K562 (cell line): ENCODE measurements around the gene NFYC. TPM values are rescaled to one million over a fixed set of nuclear protein-coding genes. Genes with fewer than 3 reads are reported as not detected.
A peak's percentile ranks its signal among the peaks of the same experiment; 100 is the strongest.

Source experiments
- ATAC-seq: fragments of 200-7000 bp; cut with Tn5 transposase; 3 replicates; pipeline ENCODE4 v1.9.1; 2020; ENCODE audit warnings: moderate library complexity
- BruUV-seq: library from RNA; stranded (reverse); fragments of 400-500 nt; replicated peaks from 2 replicates; lab custom pipeline; 2021; lab: Mats Ljungman, UMichigan
- CTCF ChIA-PET: fragments of 300-600 bp; formaldehyde crosslinking; extraction: SDS; loops from one replicate; lab custom pipeline; 2021; ENCODE audit warnings: low intra/inter-chr PET ratio; lab: Yijun Ruan, JAX
- POLR2A ChIA-PET: fragments of 300-600, 350-650 bp; sonication (Branson Sonifier 250); formaldehyde crosslinking; extraction: SDS; loops from one replicate; lab custom pipeline; 2021; ENCODE audit warnings: antibody characterized with exemption, inconsistent platforms; lab: Yijun Ruan, JAX
- DNase-seq, 4 experiments: peaks; one replicate each; pipeline versions ENCODE4 v3.0.0 to v3.0.0-alpha.2; 2011 to 2018; ENCODE audit warnings: low spot score in 3 of 4, mixed read lengths in 3 of 4; ENCODE audit errors: extremely low read depth in 1 of 4
- FAIRE-seq: peaks from 2 replicates; lab custom pipeline; 2011; peaks lifted over from hg19 to GRCh38; lab: Jason Lieb, UNC
- H2AFZ ChIP-seq: 2 replicates; pipeline ENCODE4 v1.6.0; 2011; ENCODE audit warnings: low read depth, low read length, control low read depth, inconsistent platforms
- H3K27ac ChIP-seq: fragments of 200-600 bp; 3 replicates; pipeline ENCODE4 v1.8.0; 2011; ENCODE audit warnings: low read depth, mild to moderate bottlenecking, control low read depth, inconsistent platforms, low read length, moderate library complexity, mixed read lengths; ENCODE audit errors: extremely low read depth
- H3K27me3 ChIP-seq, 2 experiments: fragments of 300-600 bp in 1 of 2; 2 replicates in 1 of 2; 3 replicates in 1 of 2; pipeline versions ENCODE4 v1.6.0 to v1.8.0; 2011; ENCODE audit warnings: inconsistent platforms in 2 of 2, low read length in 2 of 2, mild to moderate bottlenecking in 1 of 2, mixed read lengths in 1 of 2, moderate library complexity in 1 of 2; ENCODE audit not compliant: control insufficient read depth in 2 of 2, insufficient read depth in 2 of 2
- H3K36me3 ChIP-seq: fragments of 300-600 bp; 3 replicates; pipeline ENCODE4 v1.8.0; 2011; ENCODE audit warnings: mild to moderate bottlenecking, low read length, inconsistent platforms; ENCODE audit not compliant: control insufficient read depth, insufficient read depth
- H3K4me1 ChIP-seq, 2 experiments: fragments of 200-600 bp in 1 of 2; replicated peaks in 1 of 2; 2 replicates in 1 of 2; 3 replicates in 1 of 2; pipeline versions ENCODE4 v1.5.1 to v1.8.0; 2011; ENCODE audit warnings: inconsistent platforms in 2 of 2, low read length in 2 of 2, mild to moderate bottlenecking in 1 of 2, mixed read lengths in 1 of 2, moderate library complexity in 1 of 2; ENCODE audit not compliant: control insufficient read depth in 2 of 2, insufficient read depth in 2 of 2
- H3K4me2 ChIP-seq: 2 replicates; pipeline ENCODE4 v1.6.1; 2011; ENCODE audit warnings: low read length, control low read depth, inconsistent platforms, mixed read lengths; ENCODE audit not compliant: insufficient read depth
- H3K4me3 ChIP-seq: fragments of 200-600 bp; sonication (generic), shearing (Covaris generic); 2 replicates; pipeline ENCODE4 v1.5.1; 2016; ENCODE audit warnings: control low read depth, inconsistent platforms
- H3K79me2 ChIP-seq: fragments of 200-600 bp; 3 replicates; pipeline ENCODE4 v1.8.0; 2011; ENCODE audit warnings: low read length, inconsistent platforms; ENCODE audit not compliant: control insufficient read depth, insufficient read depth
- H3K9ac ChIP-seq, 2 experiments: 2 replicates each; pipeline versions ENCODE4 v1.6.0 to v1.6.1; 2011; ENCODE audit warnings: low read depth in 2 of 2, low read length in 2 of 2, control low read depth in 1 of 2, inconsistent platforms in 1 of 2, mild to moderate bottlenecking in 1 of 2, mixed read lengths in 1 of 2; ENCODE audit not compliant: insufficient read depth in 1 of 2
- H3K9me1 ChIP-seq: one replicate; pipeline ENCODE4 v1.6.0; 2011; ENCODE audit warnings: inconsistent platforms, mild to moderate bottlenecking, low read length, moderate library complexity; ENCODE audit not compliant: control insufficient read depth, insufficient read depth
- H3K9me3 ChIP-seq: replicated peaks from 2 replicates; pipeline ENCODE4 v1.5.1; 2011; ENCODE audit warnings: low read depth, low read length, inconsistent platforms; ENCODE audit not compliant: control insufficient read depth, insufficient read depth
- H4K20me1 ChIP-seq: replicated peaks from 2 replicates; pipeline ENCODE4 v1.6.1; 2011; ENCODE audit warnings: low read length, inconsistent platforms, mixed read lengths; ENCODE audit not compliant: control insufficient read depth, insufficient read depth
- BCL6 ChIP-seq: fragments of 250-450 bp; sonication (Bioruptor Pico); IDR thresholded peaks from 2 replicates; pipeline ENCODE4 v1.4.0; 2020
- MIER1 ChIP-seq: fragments of 450-650 bp; IDR thresholded peaks from 2 replicates; pipeline ENCODE4 v1.6.1; 2016; ENCODE audit warnings: antibody characterized with exemption, mild to moderate bottlenecking, low read depth
- WGBS: fragments of 100-300 bp; shearing (Covaris generic); methylation state at CpG from one replicate; pipeline ENCODE4 v1.1.6; 2016; ENCODE audit warnings: low coverage, mixed read lengths; ENCODE audit not compliant: insufficient coverage; ENCODE audit errors: missing lambda C conversion rate; 5-methylcytosine and 5-hydroxymethylcytosine counted together
- in situ Hi-C: fragments of 300-500 bp; cut with MboI; formaldehyde crosslinking; loops from 4 replicates; pipeline ENCODE4 v1.15.0; 2018; ENCODE audit warnings: inconsistent platforms, mixed read lengths
- intact Hi-C: fragments of 100-400 bp; cut with micrococcal nuclease; formaldehyde crosslinking; loops from 2 replicates; pipeline ENCODE4 v1.14.2; 2022
- polyA plus RNA-seq, 8 experiments: library from polyadenylated mRNA; depleted of rRNA in 4 of 8; stranded (reverse) in 5 of 8; unstranded in 3 of 8; fragments of >200 nt; fragmentation: Nextera tagmentation in 2 of 8; fragmentation: Illumina TruSeq in 1 of 8; extraction: Ambion mirVana in 2 of 8; extraction: Trizol in 1 of 8; gene quantifications; 2 replicates each; pipeline versions ENCODE4 v1.2.1 to v1.2.3, GENCODE V29; 2011 to 2014; ENCODE audit warnings: inconsistent platforms in 1 of 8, missing spikeins in 1 of 8
- total RNA-seq, 7 experiments: library from RNA; depleted of rRNA in 6 of 7; stranded (reverse); fragments of >200 nt in 6 of 7; fragmentation: Illumina TruSeq in 2 of 7; extraction: Trizol in 2 of 7; gene quantifications; 2 replicates each; pipeline versions ENCODE4 v1.2.1 to v1.2.3, GENCODE V29; 2011 to 2021; ENCODE audit warnings: low replicate concordance in 1 of 7
- TF ChIP-seq, protein P1 (sequence below): fragments of 450-650 bp; IDR thresholded peaks from 2 replicates; pipeline ENCODE4 v1.6.1; 2016

NFYC gene
- total and polyA plus RNA-seq, 9 of the 15 experiments (the other 6 are each of a cell fraction or from before 2014, with no cell fraction given), result 4.8 to 59.8 (median 41.1) TPM

- TF ChIP-seq BCL6, result no peak
Measured at GRCh38 chr1:40786171-40786994, 94.9 kb downstream of the NFYC start (continued).

DNA sequence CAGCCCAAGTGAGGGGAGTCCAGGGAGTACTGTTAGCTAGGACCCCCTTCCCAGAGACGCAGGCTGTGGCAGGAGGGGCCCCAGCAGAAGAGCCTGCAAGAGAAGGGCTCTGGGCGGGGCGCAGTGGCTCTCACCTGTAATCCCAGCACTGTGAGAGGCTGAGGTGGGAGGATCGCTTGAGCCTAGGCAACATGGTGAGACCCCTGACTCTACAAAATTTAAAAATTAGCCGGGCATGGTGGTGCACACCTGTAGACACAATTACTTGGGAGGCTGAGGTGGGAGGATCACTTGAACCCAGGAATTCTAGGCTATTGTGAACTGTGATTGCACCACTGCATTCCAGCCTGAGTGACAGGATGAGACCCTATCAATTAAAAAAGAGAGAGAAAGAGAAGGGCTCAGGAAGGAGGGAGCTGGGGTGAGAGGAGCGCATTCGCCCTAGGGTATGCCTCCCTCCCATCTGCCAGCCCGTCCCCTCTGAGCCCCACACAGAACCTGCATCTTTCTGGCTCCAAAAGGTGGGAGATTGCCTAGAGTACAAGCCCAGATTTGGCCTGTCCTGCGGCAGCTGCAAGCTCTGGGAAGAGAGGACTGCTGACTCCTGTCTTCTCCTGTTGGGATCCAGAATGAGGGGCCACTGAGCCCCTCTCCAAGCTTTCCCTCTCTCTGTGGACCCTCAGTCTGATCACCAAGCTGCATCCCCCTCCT, 95.6 kb downstream of the NFYC start:
- Histone ChIP-seq H3K9ac (no peak overlapping the region), H3K27ac (no peak overlapping the region), H3K9me3 (no peaks in the 10 kb centered on the region), H4K20me1 (peaks cover 11% of the 10 kb centered on the region), H3K36me3 (no peaks in the 10 kb centered on the region), H2AFZ (no peak overlapping the region), H3K4me3 (no peak overlapping the region), H3K4me2 (no peak overlapping the region), H3K79me2 (peaks cover 7% of the 10 kb centered on the region; the same call in 2 of the 3 replicates), H3K9me1 (no peaks in the 10 kb centered on the region), H3K4me1 (peaks cover 13 to 37% of the 10 kb centered on the region in 2 experiments), H3K27me3 (no peaks in the 10 kb centered on the region)
- 64% methylated on average over 9 of the region's 9 CpGs for WGBS
- intact Hi-C loops, result no loop called here
- DNase-seq (peak in 1 of 4 experiments; percentile 7), FAIRE-seq (no peak), ATAC-seq (no peak)
- ChIA-PET CTCF (no interaction called here), POLR2A (interaction anchor here (0.6 to 4.1 kb wide), 3 partner anchors 8 to 55 kb away, joined by 3 to 17 read pairs (median 5); no protein-coding TSS in a partner anchor)
- TF ChIP-seq, protein P1, sequence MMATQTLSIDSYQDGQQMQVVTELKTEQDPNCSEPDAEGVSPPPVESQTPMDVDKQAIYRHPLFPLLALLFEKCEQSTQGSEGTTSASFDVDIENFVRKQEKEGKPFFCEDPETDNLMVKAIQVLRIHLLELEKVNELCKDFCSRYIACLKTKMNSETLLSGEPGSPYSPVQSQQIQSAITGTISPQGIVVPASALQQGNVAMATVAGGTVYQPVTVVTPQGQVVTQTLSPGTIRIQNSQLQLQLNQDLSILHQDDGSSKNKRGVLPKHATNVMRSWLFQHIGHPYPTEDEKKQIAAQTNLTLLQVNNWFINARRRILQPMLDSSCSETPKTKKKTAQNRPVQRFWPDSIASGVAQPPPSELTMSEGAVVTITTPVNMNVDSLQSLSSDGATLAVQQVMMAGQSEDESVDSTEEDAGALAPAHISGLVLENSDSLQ, result peak; percentile 14; the same call in 1 of the 2 replicates
- no peak for TF ChIP-seq MIER1
- in situ Hi-C loops, result no loop called here
- BruUV-seq, result no TSS peak
